ENCODE measurements around the gene ZNF578.
"Not testable (repeated sequence)": the region's sequence is repeated elsewhere in the genome, so short reads cannot be mapped to it uniquely, and the experiment has no call there.

The ZNF578 gene

DNA sequence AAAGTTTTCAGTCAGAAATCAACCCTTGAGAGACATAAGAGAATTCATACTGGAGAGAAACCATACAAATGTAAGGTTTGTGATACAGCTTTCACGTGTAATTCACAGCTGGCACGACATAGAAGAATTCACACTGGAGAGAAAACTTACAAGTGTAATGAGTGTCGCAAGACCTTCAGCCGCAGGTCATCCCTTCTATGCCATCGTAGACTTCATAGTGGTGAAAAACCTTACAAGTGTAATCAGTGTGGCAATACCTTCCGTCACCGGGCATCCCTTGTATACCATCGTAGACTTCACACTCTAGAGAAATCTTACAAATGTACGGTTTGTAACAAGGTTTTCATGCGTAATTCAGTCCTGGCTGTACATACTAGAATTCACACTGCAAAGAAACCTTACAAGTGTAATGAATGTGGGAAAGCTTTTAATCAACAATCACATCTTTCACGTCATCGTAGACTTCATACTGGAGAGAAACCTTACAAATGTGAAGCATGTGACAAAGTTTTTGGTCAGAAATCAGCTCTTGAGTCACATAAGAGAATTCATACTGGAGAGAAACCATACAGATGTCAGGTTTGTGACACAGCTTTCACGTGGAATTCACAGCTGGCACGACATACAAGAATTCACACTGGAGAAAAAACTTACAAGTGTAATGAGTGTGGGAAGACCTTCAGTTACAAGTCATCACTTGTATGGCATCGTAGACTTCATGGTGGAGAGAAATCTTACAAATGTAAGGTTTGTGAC is 101.0 kb downstream of the ZNF578 start:
- Histone ChIP-seq H3K36me3 (ENCODE audit: insufficient read depth, low read length) (peaks cover 63% of the 10 kb centered on the region), H3F3A (ENCODE audit: low read depth) (no peaks in the 10 kb centered on the region), H3K79me2 (ENCODE audit: insufficient read depth, low read length) (no peaks in the 10 kb centered on the region), H3K4me1 (ENCODE audit: insufficient read depth, low read length, poor library complexity, severe bottlenecking) (no peaks in the 10 kb centered on the region), H3K27me3 (ENCODE audit: insufficient read depth, low read length, poor library complexity, severe bottlenecking) (no peaks in the 10 kb centered on the region), H4K20me1 (ENCODE audit: insufficient read depth, low read length, poor library complexity, severe bottlenecking) (no peaks in the 10 kb centered on the region), H3K9ac (ENCODE audit: low read depth, low read length, poor library complexity, severe bottlenecking) (no peak overlapping the region), H3K9me2 (replicated peaks; ENCODE audit: low read depth, low read length) (no peaks in the 10 kb centered on the region), H3K9me3 (ENCODE audit: insufficient read depth, low read depth, low read length) (peaks cover 21% of the 10 kb centered on the region), H3K4me2 (ENCODE audit: low read depth, low read length, poor library complexity, severe bottlenecking) (no peak overlapping the region), H2AFZ (ENCODE audit: low read length) (no peak overlapping the region), H3K4me3 (ENCODE audit: low read length, poor library complexity, severe bottlenecking) (no peak overlapping the region)
- no peak for TF ChIP-seq EZH2phosphoT487 (IDR thresholded peaks at IDR 0.05; ENCODE audit: borderline replicate concordance)
- TF ChIP-seq, protein P1, sequence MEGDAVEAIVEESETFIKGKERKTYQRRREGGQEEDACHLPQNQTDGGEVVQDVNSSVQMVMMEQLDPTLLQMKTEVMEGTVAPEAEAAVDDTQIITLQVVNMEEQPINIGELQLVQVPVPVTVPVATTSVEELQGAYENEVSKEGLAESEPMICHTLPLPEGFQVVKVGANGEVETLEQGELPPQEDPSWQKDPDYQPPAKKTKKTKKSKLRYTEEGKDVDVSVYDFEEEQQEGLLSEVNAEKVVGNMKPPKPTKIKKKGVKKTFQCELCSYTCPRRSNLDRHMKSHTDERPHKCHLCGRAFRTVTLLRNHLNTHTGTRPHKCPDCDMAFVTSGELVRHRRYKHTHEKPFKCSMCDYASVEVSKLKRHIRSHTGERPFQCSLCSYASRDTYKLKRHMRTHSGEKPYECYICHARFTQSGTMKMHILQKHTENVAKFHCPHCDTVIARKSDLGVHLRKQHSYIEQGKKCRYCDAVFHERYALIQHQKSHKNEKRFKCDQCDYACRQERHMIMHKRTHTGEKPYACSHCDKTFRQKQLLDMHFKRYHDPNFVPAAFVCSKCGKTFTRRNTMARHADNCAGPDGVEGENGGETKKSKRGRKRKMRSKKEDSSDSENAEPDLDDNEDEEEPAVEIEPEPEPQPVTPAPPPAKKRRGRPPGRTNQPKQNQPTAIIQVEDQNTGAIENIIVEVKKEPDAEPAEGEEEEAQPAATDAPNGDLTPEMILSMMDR (conservative IDR thresholded peaks at IDR 0.05; ENCODE audit: low read length), result no peak

DNA sequence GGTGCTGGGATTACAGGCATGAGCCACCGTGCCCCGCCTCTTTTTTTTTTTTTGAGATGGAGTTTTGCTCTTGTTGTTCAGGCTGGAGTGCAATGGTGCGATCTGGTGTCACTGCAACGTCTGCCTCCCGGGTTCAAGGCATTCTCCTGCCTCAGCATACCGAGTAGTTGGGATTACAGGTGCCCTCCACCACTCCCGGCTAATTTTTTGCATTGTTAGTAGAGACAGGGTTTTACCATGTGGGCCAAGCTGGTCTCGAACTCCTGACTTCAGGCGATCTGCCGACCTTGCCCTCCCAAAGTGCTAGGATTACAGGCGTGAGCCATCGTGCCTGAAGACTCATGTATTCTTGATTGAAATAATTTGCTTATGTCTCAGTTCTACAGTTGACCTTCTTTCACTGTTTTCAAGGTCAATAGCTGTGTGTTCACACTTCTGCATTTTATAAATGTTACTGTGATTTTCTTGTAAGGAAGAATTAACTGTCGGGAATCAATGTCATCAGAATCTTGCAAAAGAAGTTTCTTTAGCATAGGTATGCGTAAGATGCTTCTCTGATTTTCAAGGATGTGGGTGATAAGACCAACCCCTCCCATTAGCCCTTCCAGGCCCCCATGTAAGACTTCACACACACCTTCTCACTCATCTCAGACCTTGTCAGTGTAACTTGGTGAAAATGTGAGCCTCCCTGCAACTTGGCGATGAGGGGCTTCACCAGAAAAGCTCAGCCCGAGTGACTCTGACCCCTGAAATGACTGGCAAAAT is 104.1 kb downstream of the ZNF578 start:
- no peak overlapping the region for H3K9ac ChIP-seq (ENCODE audit: low read depth, low read length, poor library complexity, severe bottlenecking)
- no peaks in the 10 kb centered on the region for H3K27me3 ChIP-seq (ENCODE audit: insufficient read depth, low read length, poor library complexity, severe bottlenecking)
- H3K9me2 ChIP-seq (replicated peaks; ENCODE audit: low read depth, low read length), result no peaks in the 10 kb centered on the region
- TF ChIP-seq, protein P1 (conservative IDR thresholded peaks at IDR 0.05; ENCODE audit: low read length), result no peak
- no peak for TF ChIP-seq EZH2phosphoT487 (IDR thresholded peaks at IDR 0.05; ENCODE audit: borderline replicate concordance)
- no peak overlapping the region for H3K4me3 ChIP-seq (ENCODE audit: low read length, poor library complexity, severe bottlenecking)
- H3K36me3 ChIP-seq (ENCODE audit: insufficient read depth, low read length), result peaks cover 43% of the 10 kb centered on the region
- H3F3A ChIP-seq (ENCODE audit: low read depth), result no peaks in the 10 kb centered on the region
- no peak overlapping the region for H2AFZ ChIP-seq (ENCODE audit: low read length)
- H4K20me1 ChIP-seq (ENCODE audit: insufficient read depth, low read length, poor library complexity, severe bottlenecking), result no peaks in the 10 kb centered on the region
- H3K79me2 ChIP-seq (ENCODE audit: insufficient read depth, low read length), result no peaks in the 10 kb centered on the region
- no peaks in the 10 kb centered on the region for H3K4me1 ChIP-seq (ENCODE audit: insufficient read depth, low read length, poor library complexity, severe bottlenecking)
- no peak overlapping the region for H3K4me2 ChIP-seq (ENCODE audit: low read depth, low read length, poor library complexity, severe bottlenecking)
- peaks cover 21% of the 10 kb centered on the region for H3K9me3 ChIP-seq (ENCODE audit: insufficient read depth, low read depth, low read length)

DNA sequence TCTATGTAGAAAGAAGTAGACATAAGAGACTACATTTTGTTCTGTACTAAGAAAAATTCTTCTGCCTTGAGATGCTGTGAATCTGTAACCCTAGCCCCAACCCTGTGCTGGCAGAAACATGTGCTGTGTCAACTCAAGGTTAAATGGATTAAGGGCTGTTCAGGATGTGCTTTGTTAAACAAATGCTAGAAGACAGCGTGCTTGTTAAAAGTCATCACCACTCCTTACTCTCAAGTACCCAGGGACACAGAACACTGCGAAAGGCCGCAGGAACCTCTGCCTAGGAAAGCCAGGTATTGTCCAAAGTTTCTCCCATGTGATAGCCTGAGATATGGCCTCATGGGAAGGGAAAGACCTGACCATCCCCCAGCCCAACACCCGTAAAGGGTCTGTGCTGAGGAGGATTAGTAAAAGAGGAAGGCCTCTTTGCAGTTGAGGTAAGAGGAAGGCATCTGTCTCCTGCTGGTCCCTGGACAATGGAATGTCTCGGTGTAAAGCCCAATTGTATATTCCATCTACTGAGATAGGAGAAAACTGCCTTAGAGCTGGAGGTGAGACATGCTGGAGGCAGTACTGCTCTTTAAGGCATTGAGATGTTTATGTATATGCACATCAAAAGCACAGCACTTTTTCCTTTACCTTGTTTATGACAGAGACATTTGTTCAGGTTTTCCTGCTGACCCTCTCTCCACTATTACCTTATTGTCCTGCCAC is 105.5 kb downstream of the ZNF578 start:
- not testable (repeated sequence) for H3K4me3 ChIP-seq (ENCODE audit: low read length, poor library complexity, severe bottlenecking); H3K27me3 ChIP-seq (ENCODE audit: insufficient read depth, low read length, poor library complexity, severe bottlenecking); H3K79me2 ChIP-seq (ENCODE audit: insufficient read depth, low read length); H3K4me2 ChIP-seq (ENCODE audit: low read depth, low read length, poor library complexity, severe bottlenecking); H3K4me1 ChIP-seq (ENCODE audit: insufficient read depth, low read length, poor library complexity, severe bottlenecking); H2AFZ ChIP-seq (ENCODE audit: low read length); H3F3A ChIP-seq (ENCODE audit: low read depth); H4K20me1 ChIP-seq (ENCODE audit: insufficient read depth, low read length, poor library complexity, severe bottlenecking); H3K9ac ChIP-seq (ENCODE audit: low read depth, low read length, poor library complexity, severe bottlenecking); H3K9me2 ChIP-seq (replicated peaks; ENCODE audit: low read depth, low read length)
- H3K36me3 ChIP-seq (ENCODE audit: insufficient read depth, low read length), result peaks cover 36% of the 10 kb centered on the region
- H3K9me3 ChIP-seq (ENCODE audit: insufficient read depth, low read depth, low read length), result peaks cover 17% of the 10 kb centered on the region

DNA sequence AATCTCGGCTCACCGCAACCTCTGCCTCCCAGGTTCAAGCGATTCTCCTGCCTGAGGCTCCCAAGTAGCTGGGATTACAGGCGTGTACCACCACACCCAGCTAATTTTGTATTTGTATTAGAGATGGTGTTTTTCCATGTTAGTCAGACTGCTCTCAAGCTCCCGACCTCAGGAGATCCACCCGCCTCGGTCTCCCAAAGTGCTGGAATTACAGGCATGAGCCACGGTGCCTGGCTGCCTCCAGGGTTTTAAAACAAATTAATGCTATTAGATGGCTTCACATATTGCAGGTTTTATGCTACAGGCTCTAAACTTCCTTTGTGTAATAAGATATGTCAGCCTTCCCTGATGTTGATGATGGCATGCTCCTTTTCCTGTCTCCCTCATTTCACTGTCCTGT is 108.3 kb downstream of the ZNF578 start:
- H4K20me1 ChIP-seq (ENCODE audit: insufficient read depth, low read length, poor library complexity, severe bottlenecking); H3K4me1 ChIP-seq (ENCODE audit: insufficient read depth, low read length, poor library complexity, severe bottlenecking); H3F3A ChIP-seq (ENCODE audit: low read depth); H3K27me3 ChIP-seq (ENCODE audit: insufficient read depth, low read length, poor library complexity, severe bottlenecking); H3K4me2 ChIP-seq (ENCODE audit: low read depth, low read length, poor library complexity, severe bottlenecking); H2AFZ ChIP-seq (ENCODE audit: low read length); H3K79me2 ChIP-seq (ENCODE audit: insufficient read depth, low read length); H3K9ac ChIP-seq (ENCODE audit: low read depth, low read length, poor library complexity, severe bottlenecking); H3K9me2 ChIP-seq (replicated peaks; ENCODE audit: low read depth, low read length); H3K9me3 ChIP-seq (ENCODE audit: insufficient read depth, low read depth, low read length); H3K4me3 ChIP-seq (ENCODE audit: low read length, poor library complexity, severe bottlenecking): not testable (repeated sequence)
- peaks cover 14% of the 10 kb centered on the region; the same call in 1 of the 2 replicates for H3K36me3 ChIP-seq (ENCODE audit: insufficient read depth, low read length)

All from Loucy (cell line).